IgD-negative memory B cell (primary cell): ENCODE measurements around the gene GPER1. TPM values are rescaled to one million over a fixed set of nuclear protein-coding genes. Genes with fewer than 3 reads are reported as not detected.

Source experiments
- H3K27ac Mint-ChIP-seq, 3 donors: one replicate each; pipeline ENCODE4 v1.8.0; 2020 to 2022; ENCODE audit warnings: mild to moderate bottlenecking in 3 of 3, mixed read lengths in 3 of 3, moderate library complexity in 1 of 3
- H3K27me3 Mint-ChIP-seq: one replicate; pipeline ENCODE4 v1.8.0; 2021; ENCODE audit warnings: mixed read lengths
- H3K36me3 Mint-ChIP-seq: one replicate; pipeline ENCODE4 v1.8.0; 2020; ENCODE audit warnings: mild to moderate bottlenecking, mixed read lengths
- H3K4me1 Mint-ChIP-seq, 3 donors: one replicate each; pipeline ENCODE4 v1.8.0; 2020 to 2022; ENCODE audit warnings: mixed read lengths in 3 of 3, mild to moderate bottlenecking in 1 of 3
- H3K4me3 Mint-ChIP-seq, 4 donors: one replicate each; pipeline ENCODE4 v1.8.0; 2020 to 2022; ENCODE audit warnings: mild to moderate bottlenecking in 4 of 4, mixed read lengths in 4 of 4, moderate library complexity in 3 of 4
- H3K9me3 Mint-ChIP-seq, 3 donors: one replicate each; pipeline ENCODE4 v1.8.0; 2020 to 2021; ENCODE audit warnings: mixed read lengths in 3 of 3, mild to moderate bottlenecking in 1 of 3
- polyA plus RNA-seq: library from polyadenylated mRNA; unstranded; fragments of 300-500 nt; fragmentation: Illumina TruSeq; gene quantifications from one replicate; pipeline ENCODE4 v1.2.3, GENCODE V29; 2021

Gene GPER1
- polyA plus RNA-seq, 1 donor from 2014 or later, result 0.66 TPM

- Mint-ChIP-seq H3K27ac (peak overlapping the region in 1 of 3 donors; percentile 19), H3K36me3 (peaks cover 9% of the 10 kb centered on the region), H3K9me3 (peaks cover 1 to 8% (median 2%) of the 10 kb centered on the region in 3 donors), H3K4me1 (no peaks in the 10 kb centered on the region), H3K27me3 (no peaks in the 10 kb centered on the region), H3K4me3 (no peak overlapping the region)
These were observed 9.2 kb downstream of the GPER1 start for GRCh38 chr7:1097120-1097504.

GRCh38 chr7:1098243-1099153, 10.6 kb downstream of the GPER1 start:
- peaks cover 6 to 8% (median 6%) of the 10 kb centered on the region in 3 donors for H3K4me1 Mint-ChIP-seq
- peak overlapping the region in 1 of 3 donors; percentile 23 for H3K27ac Mint-ChIP-seq
- peaks cover 13% of the 10 kb centered on the region for H3K36me3 Mint-ChIP-seq
- peaks cover 1 to 8% (median 2%) of the 10 kb centered on the region in 3 donors for H3K9me3 Mint-ChIP-seq
- peaks cover 8% of the 10 kb centered on the region for H3K27me3 Mint-ChIP-seq
- H3K4me3 Mint-ChIP-seq, result no peak overlapping the region

GRCh38 chr7:1099154-1099542, 11.2 kb downstream of the GPER1 start:
- peaks cover 8% of the 10 kb centered on the region for H3K27me3 Mint-ChIP-seq
- H3K9me3 Mint-ChIP-seq, result peaks cover 1 to 8% (median 2%) of the 10 kb centered on the region in 3 donors
- peaks cover 7 to 11% (median 8%) of the 10 kb centered on the region in 3 donors for H3K4me1 Mint-ChIP-seq
- H3K4me3 Mint-ChIP-seq, result no peak overlapping the region
- peaks cover 13% of the 10 kb centered on the region for H3K36me3 Mint-ChIP-seq
- no peak overlapping the region for H3K27ac Mint-ChIP-seq

GRCh38 chr7:1099637-1100036, 11.7 kb downstream of the GPER1 start:
- Mint-ChIP-seq H3K4me3 (no peak overlapping the region), H3K27me3 (peaks cover 11% of the 10 kb centered on the region), H3K27ac (no peak overlapping the region), H3K36me3 (peaks cover 9% of the 10 kb centered on the region), H3K9me3 (peaks cover 1 to 8% (median 2%) of the 10 kb centered on the region in 3 donors), H3K4me1 (peaks cover 10 to 16% (median 10%) of the 10 kb centered on the region in 3 donors)

GRCh38 chr7:1100386-1100785, 12.5 kb downstream of the GPER1 start:
- Mint-ChIP-seq H3K27ac (no peak overlapping the region), H3K36me3 (peaks cover 9% of the 10 kb centered on the region), H3K27me3 (peaks cover 11% of the 10 kb centered on the region), H3K4me1 (peaks cover 17 to 23% (median 17%) of the 10 kb centered on the region in 3 donors), H3K9me3 (peaks cover 1 to 8% (median 2%) of the 10 kb centered on the region in 3 donors), H3K4me3 (no peak overlapping the region)

GRCh38 chr7:1100834-1101562, 13.1 kb downstream of the GPER1 start:
- peaks cover 9% of the 10 kb centered on the region for H3K36me3 Mint-ChIP-seq
- peaks cover 19 to 26% (median 22%) of the 10 kb centered on the region in 3 donors for H3K4me1 Mint-ChIP-seq
- H3K9me3 Mint-ChIP-seq, result peaks cover 1 to 8% (median 2%) of the 10 kb centered on the region in 3 donors
- no peak overlapping the region for H3K27ac Mint-ChIP-seq
- H3K4me3 Mint-ChIP-seq, result no peak overlapping the region
- H3K27me3 Mint-ChIP-seq, result peaks cover 14% of the 10 kb centered on the region

- H3K4me3 Mint-ChIP-seq, result peak overlapping the region in 3 of 4 donors; percentile 48 to 92 (median 54)
- H3K4me1 Mint-ChIP-seq, result peaks cover 19 to 26% (median 22%) of the 10 kb centered on the region in 3 donors
- peaks cover 18% of the 10 kb centered on the region for H3K27me3 Mint-ChIP-seq
- peak overlapping the region in 1 of 3 donors; percentile 16 for H3K27ac Mint-ChIP-seq
- peaks cover 1 to 8% (median 2%) of the 10 kb centered on the region in 3 donors for H3K9me3 Mint-ChIP-seq
- H3K36me3 Mint-ChIP-seq, result peaks cover 9% of the 10 kb centered on the region
These were observed 13.9 kb downstream of the GPER1 start for GRCh38 chr7:1101563-1102431.

GRCh38 chr7:1103009-1103788, 15.3 kb downstream of the GPER1 start:
- peak overlapping the region; percentile 60 to 95 (median 82) for H3K4me3 Mint-ChIP-seq
- peaks cover 18% of the 10 kb centered on the region for H3K27me3 Mint-ChIP-seq
- H3K36me3 Mint-ChIP-seq, result peaks cover 6% of the 10 kb centered on the region
- H3K9me3 Mint-ChIP-seq, result peaks cover 0 to 2% (median 1%) of the 10 kb centered on the region in 3 donors
- peak overlapping the region in 2 of 3 donors; percentile 23 to 80 for H3K27ac Mint-ChIP-seq
- peaks cover 19 to 26% (median 22%) of the 10 kb centered on the region in 3 donors for H3K4me1 Mint-ChIP-seq

GRCh38 chr7:1103789-1104515, 16.0 kb downstream of the GPER1 start:
- Mint-ChIP-seq H3K27ac (peak overlapping the region in 1 of 3 donors; percentile 80), H3K4me1 (peaks cover 19 to 26% (median 22%) of the 10 kb centered on the region in 3 donors), H3K9me3 (no peaks in the 10 kb centered on the region), H3K4me3 (peak overlapping the region; percentile 60 to 95 (median 82)), H3K27me3 (peaks cover 18% of the 10 kb centered on the region), H3K36me3 (peaks cover 6% of the 10 kb centered on the region)

- Mint-ChIP-seq H3K27ac (no peak overlapping the region), H3K9me3 (no peaks in the 10 kb centered on the region), H3K4me1 (peaks cover 19 to 26% (median 22%) of the 10 kb centered on the region in 3 donors), H3K4me3 (peak overlapping the region in 3 of 4 donors; percentile 40 to 87 (median 40)), H3K27me3 (peaks cover 18% of the 10 kb centered on the region), H3K36me3 (peaks cover 6% of the 10 kb centered on the region)
These were observed 16.7 kb downstream of the GPER1 start for GRCh38 chr7:1104516-1105179.

- peaks cover 19 to 26% (median 22%) of the 10 kb centered on the region in 3 donors for H3K4me1 Mint-ChIP-seq
- no peak overlapping the region for H3K27ac Mint-ChIP-seq
- H3K27me3 Mint-ChIP-seq, result peaks cover 18% of the 10 kb centered on the region
- no peaks in the 10 kb centered on the region for H3K9me3 Mint-ChIP-seq
- peak overlapping the region; percentile 19 to 87 (median 58) for H3K4me3 Mint-ChIP-seq
- H3K36me3 Mint-ChIP-seq, result peaks cover 6% of the 10 kb centered on the region
These were observed 17.3 kb downstream of the GPER1 start for GRCh38 chr7:1105189-1105588.

- Mint-ChIP-seq H3K27me3 (peaks cover 18% of the 10 kb centered on the region), H3K27ac (no peak overlapping the region), H3K36me3 (peaks cover 6% of the 10 kb centered on the region), H3K4me1 (peaks cover 19 to 26% (median 22%) of the 10 kb centered on the region in 3 donors), H3K4me3 (peak overlapping the region in 1 of 4 donors; percentile 60), H3K9me3 (no peaks in the 10 kb centered on the region)
These were observed 18.3 kb downstream of the GPER1 start for GRCh38 chr7:1106063-1106792.
